ENCODE data around the gene SNX20. TPM values are rescaled to one million over a fixed set of nuclear protein-coding genes. Genes with fewer than 3 reads are reported as not detected.

The SNX20 gene
- total RNA-seq, 4 donors from 2014 or later, result 0.84 to 1.8 (median 1.0) TPM

- WGBS, 2 donors (ENCODE audit: low coverage in 1 of 2), result 84 to 85% methylated on average over 3 to 5 of the region's 6 CpGs
- Histone ChIP-seq H3K27ac (no peak overlapping the region), H3K27me3 (no peaks in the 10 kb centered on the region), H3K36me3 (peaks cover 0 to 16% of the 10 kb centered on the region in 2 donors), H3K9me3 (no peaks in the 10 kb centered on the region), H3K4me3 (no peak overlapping the region), H3K4me1 (no peaks in the 10 kb centered on the region)
- no peak for ATAC-seq
- TF ChIP-seq EP300 (IDR thresholded peaks at IDR 0.05) (no peak), POLR2AphosphoS5 (IDR thresholded peaks at IDR 0.05) (no peak), CTCF (IDR thresholded peaks at IDR 0.05) (no peak), POLR2A (IDR thresholded peaks at IDR 0.05) (no peak)
These were observed 40.7 kb upstream of the SNX20 start for GRCh38 chr16:50721549-50722404.

GRCh38 chr16:50719401-50720337, 38.6 kb upstream of the SNX20 start:
- no peak overlapping the region for H3K4me3 ChIP-seq
- TF ChIP-seq POLR2AphosphoS5 (IDR thresholded peaks at IDR 0.05) (no peak), CTCF (IDR thresholded peaks at IDR 0.05) (no peak), POLR2A (IDR thresholded peaks at IDR 0.05) (no peak), EP300 (IDR thresholded peaks at IDR 0.05) (no peak)
- no peaks in the 10 kb centered on the region for H3K9me3 ChIP-seq
- no peaks in the 10 kb centered on the region for H3K4me1 ChIP-seq
- no peak for ATAC-seq
- no peaks in the 10 kb centered on the region for H3K36me3 ChIP-seq
- H3K27me3 ChIP-seq, result no peaks in the 10 kb centered on the region
- WGBS, 2 donors (ENCODE audit: low coverage in 1 of 2), result 89% methylated on average over 3 of the region's 20 CpGs; no CpG with 5 or more reads in 1 of the 2 donors
- no peak overlapping the region for H3K27ac ChIP-seq

- Histone ChIP-seq H3K27me3 (no peaks in the 10 kb centered on the region), H3K27ac (no peak overlapping the region), H3K36me3 (no peaks in the 10 kb centered on the region), H3K4me3 (no peak overlapping the region), H3K9me3 (no peaks in the 10 kb centered on the region), H3K4me1 (no peaks in the 10 kb centered on the region)
- ATAC-seq, result no peak
- no peak for TF ChIP-seq EP300 (IDR thresholded peaks at IDR 0.05)
- TF ChIP-seq POLR2A (IDR thresholded peaks at IDR 0.05), result no peak
- TF ChIP-seq POLR2AphosphoS5 (IDR thresholded peaks at IDR 0.05), result no peak
- no peak for TF ChIP-seq CTCF (IDR thresholded peaks at IDR 0.05)
- WGBS, 2 donors (ENCODE audit: low coverage in 1 of 2), result 73 to 89% methylated on average over 3 to 5 of the region's 9 CpGs
These were observed 37.8 kb upstream of the SNX20 start for GRCh38 chr16:50718761-50719400.

- Histone ChIP-seq H3K9me3 (no peaks in the 10 kb centered on the region), H3K4me1 (no peaks in the 10 kb centered on the region), H3K27me3 (no peaks in the 10 kb centered on the region), H3K36me3 (no peaks in the 10 kb centered on the region), H3K4me3 (no peak overlapping the region), H3K27ac (no peak overlapping the region)
- no peak for ATAC-seq
- TF ChIP-seq POLR2A (IDR thresholded peaks at IDR 0.05), result no peak
- WGBS, 2 donors (ENCODE audit: low coverage in 1 of 2), result 50 to 62% methylated on average over 12 to 16 of the region's 16 CpGs
These were observed 37.1 kb upstream of the SNX20 start for GRCh38 chr16:50718061-50718760.

Measured in gastroesophageal sphincter (tissue), 4 donors.